GM12878 (cell line): ENCODE measurements around the gene LSM14B. TPM values are rescaled to one million over a fixed set of nuclear protein-coding genes. Genes with fewer than 3 reads are reported as not detected.

ENCODE experiments used
- ATAC-seq: fragments of 200-7000 bp; cut with Tn5 transposase; 3 replicates; pipeline ENCODE4 v1.9.1; 2020; ENCODE audit warnings: mild to moderate bottlenecking, moderate library complexity
- BruUV-seq: library from RNA; stranded (reverse); fragments of 400-500 nt; replicated peaks from 2 replicates; lab custom pipeline; 2021; lab: Mats Ljungman, UMichigan
- CTCF ChIA-PET: fragments of 300-600 bp; sonication (Branson Sonifier 250); formaldehyde crosslinking; extraction: SDS; loops from one replicate; lab custom pipeline; 2021; ENCODE audit warnings: inconsistent platforms; lab: Yijun Ruan, JAX
- POLR2A ChIA-PET: fragments of 350-600 bp; formaldehyde crosslinking; extraction: SDS; loops from one replicate; lab custom pipeline; 2021; ENCODE audit warnings: inconsistent platforms; lab: Charles Lee
- RAD21 ChIA-PET: fragments of 300-600 bp; sonication (Branson Sonifier 250); formaldehyde crosslinking; loops from one replicate; lab custom pipeline; 2023; ENCODE audit warnings: antibody characterized with exemption; ENCODE audit not compliant: unreplicated experiment; lab: Charles Lee
- SMC1A ChIA-PET: fragments of 300-600 bp; sonication (Branson Sonifier 250); formaldehyde crosslinking; loops from one replicate; lab custom pipeline; 2023; ENCODE audit not compliant: unreplicated experiment, uncharacterized antibody; lab: Charles Lee
- DNase-seq: peaks from one replicate; pipeline ENCODE4 v3.0.0-alpha.2; 2011; ENCODE audit warnings: low read depth, low spot score
- FAIRE-seq: peaks from 3 replicates; lab custom pipeline; 2011; peaks lifted over from hg19 to GRCh38; lab: Jason Lieb, UNC
- H2AFZ ChIP-seq: 2 replicates; pipeline ENCODE4 v1.6.0; 2011; ENCODE audit warnings: low read depth, low read length, control low read depth; ENCODE audit not compliant: control insufficient read depth
- H3K27ac ChIP-seq: 2 replicates; pipeline ENCODE4 v1.5.1; 2011; ENCODE audit warnings: control low read depth; ENCODE audit not compliant: control insufficient read depth, insufficient read depth
- H3K27me3 ChIP-seq, 2 experiments: replicated peaks in 1 of 2; 2 replicates each; pipeline versions ENCODE4 v1.6.0 to v1.6.1; 2011; ENCODE audit warnings: low read length in 1 of 2; ENCODE audit not compliant: control insufficient read depth in 2 of 2, insufficient read depth in 2 of 2
- H3K36me3 ChIP-seq, 2 experiments: 2 replicates each; pipeline ENCODE4 v1.5.1; 2011; ENCODE audit warnings: low read length in 1 of 2; ENCODE audit not compliant: control insufficient read depth in 2 of 2, insufficient read depth in 2 of 2
- H3K4me1 ChIP-seq: 2 replicates; pipeline ENCODE4 v1.6.1; 2011; ENCODE audit warnings: mild to moderate bottlenecking, low read length, moderate library complexity, mixed read lengths; ENCODE audit not compliant: control insufficient read depth, insufficient read depth
- H3K4me2 ChIP-seq: 2 replicates; pipeline ENCODE4 v1.6.0; 2011; ENCODE audit warnings: control low read depth; ENCODE audit not compliant: control insufficient read depth, insufficient read depth
- H3K4me3 ChIP-seq: fragments of 200-600 bp; sonication (generic); 2 replicates; pipeline ENCODE4 v1.5.1; 2016
- H3K79me2 ChIP-seq: 2 replicates; pipeline ENCODE4 v1.6.0; 2011; ENCODE audit warnings: low read length; ENCODE audit not compliant: control insufficient read depth, insufficient read depth
- H3K9ac ChIP-seq: 2 replicates; pipeline ENCODE4 v1.8.0; 2011; ENCODE audit warnings: low read length, control low read depth, mixed read lengths; ENCODE audit not compliant: control insufficient read depth, insufficient read depth
- H3K9me3 ChIP-seq: replicated peaks from 3 replicates; pipeline ENCODE4 v1.5.1; 2011; ENCODE audit warnings: mild to moderate bottlenecking, low read length; ENCODE audit not compliant: control insufficient read depth, insufficient read depth
- H4K20me1 ChIP-seq: 2 replicates; pipeline ENCODE4 v1.6.0; 2011; ENCODE audit not compliant: control insufficient read depth, insufficient read depth
- NBN ChIP-seq: fragments of 450-650 bp; IDR thresholded peaks from 2 replicates; pipeline ENCODE4 v1.6.1; 2016
- TAF1 ChIP-seq: IDR thresholded peaks from 2 replicates; pipeline ENCODE4 v1.6.1; 2011; ENCODE audit warnings: mild to moderate bottlenecking, low read depth, low read length, borderline replicate concordance
- TCF7 ChIP-seq: IDR thresholded peaks from 2 replicates; pipeline ENCODE4 v1.6.1; 2014; ENCODE audit warnings: antibody characterized with exemption, borderline replicate concordance
- WGBS: methylation state at CpG from one replicate; pipeline ENCODE4 v1.1.6; 2016; ENCODE audit warnings: low lambda C conversion rate; ENCODE audit not compliant: insufficient replicate concordance, insufficient coverage; ENCODE audit errors: missing lambda C conversion rate; 5-methylcytosine and 5-hydroxymethylcytosine counted together
- in situ Hi-C: fragments of 300-500 bp; cut with MboI; formaldehyde crosslinking; loops from 9 replicates; pipeline ENCODE4 v1.14.3; 2018; ENCODE audit warnings: mixed read lengths
- intact Hi-C: fragments of 100-400 bp; cut with micrococcal nuclease; formaldehyde crosslinking; loops from one replicate; pipeline ENCODE4 v1.14.2; 2022; ENCODE audit not compliant: unreplicated experiment
- polyA plus RNA-seq, 11 experiments: library from polyadenylated mRNA; depleted of rRNA in 4 of 11; unstranded in 6 of 11; stranded (reverse) in 5 of 11; fragments of >200 nt; fragmentation: Nextera tagmentation in 4 of 11; fragmentation: Illumina TruSeq in 1 of 11; extraction: Ambion mirVana in 4 of 11; extraction: Trizol in 1 of 11; gene quantifications; 1 replicate in 1 of 11; 2 replicates in 10 of 11; pipeline versions ENCODE4 v1.2.1 to v1.2.3, GENCODE V29; 2011 to 2016; ENCODE audit warnings: inconsistent platforms in 2 of 11, missing spikeins in 2 of 11, low read depth in 1 of 11
- total RNA-seq, 4 experiments: library from RNA; depleted of rRNA in 3 of 4; stranded (reverse); fragments of >200 nt in 3 of 4; fragmentation: Illumina TruSeq in 1 of 4; extraction: Trizol in 1 of 4; gene quantifications; 2 replicates each; pipeline versions ENCODE4 v1.2.1 to v1.2.3, GENCODE V29; 2013 to 2021
- TF ChIP-seq, protein P1 (sequence below): fragments of 450-650 bp; formaldehyde crosslinking; IDR thresholded peaks from 2 replicates; pipeline ENCODE4 v1.5.0; 2022; ENCODE audit warnings: mild to moderate bottlenecking, missing genetic modification characterization

LSM14B gene
- total and polyA plus RNA-seq, 10 of the 15 experiments (the other 5 are each of a cell fraction or from before 2014, with no cell fraction given), result 0.56 to 34.3 (median 15.6) TPM

DNA sequence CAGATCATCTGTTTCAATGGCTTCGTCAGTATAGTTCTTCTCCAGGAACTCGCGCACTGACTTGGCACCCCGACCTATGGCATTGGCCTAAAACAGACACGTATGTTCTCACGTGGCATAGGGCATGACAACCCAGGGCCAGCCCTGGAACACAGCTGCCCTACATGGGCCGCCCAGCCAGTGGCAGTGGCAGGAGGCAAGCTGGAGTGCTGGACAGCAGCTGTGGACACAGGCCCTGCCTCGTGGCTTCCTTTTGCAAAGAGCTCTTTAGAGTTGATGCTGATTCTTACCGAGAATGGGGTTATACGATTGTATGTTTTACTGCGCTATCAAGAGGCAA lies 15.9 kb downstream of the LSM14B start:
- WGBS, result 82% methylated on average over 11 of the region's 11 CpGs
- H3K27me3 ChIP-seq, result no peaks in the 10 kb centered on the region
- no TSS peak for BruUV-seq
- ChIA-PET CTCF (interaction anchor here (0.8 to 2.8 kb wide), 3 partner anchors 9 to 127 kb away, joined by 3 to 20 read pairs (median 4); no protein-coding TSS in a partner anchor), RAD21 (interaction anchor here (3.3 kb wide), 1 partner anchor 127 kb away, joined by 18 read pairs; no protein-coding TSS in a partner anchor), SMC1A (interaction anchor here (1.4 kb wide), 2 partner anchors 12 to 117 kb away, joined by 3 to 4 read pairs; no protein-coding TSS in a partner anchor), POLR2A (no interaction called here)
- H3K9ac ChIP-seq, result no peak overlapping the region
- DNase-seq (no peak), FAIRE-seq (peak; percentile 23), ATAC-seq (no peak)
- H3K4me2 ChIP-seq, result no peak overlapping the region
- peaks cover 39 to 52% of the 10 kb centered on the region in 2 experiments for H3K36me3 ChIP-seq
- H3K27ac ChIP-seq, result no peak overlapping the region
- H4K20me1 ChIP-seq, result peaks cover 20% of the 10 kb centered on the region
- no peak overlapping the region for H2AFZ ChIP-seq
- peaks cover 8% of the 10 kb centered on the region for H3K4me1 ChIP-seq
- TF ChIP-seq NBN (no peak), TAF1 (no peak), TCF7 (no peak)
- TF ChIP-seq, protein P1, sequence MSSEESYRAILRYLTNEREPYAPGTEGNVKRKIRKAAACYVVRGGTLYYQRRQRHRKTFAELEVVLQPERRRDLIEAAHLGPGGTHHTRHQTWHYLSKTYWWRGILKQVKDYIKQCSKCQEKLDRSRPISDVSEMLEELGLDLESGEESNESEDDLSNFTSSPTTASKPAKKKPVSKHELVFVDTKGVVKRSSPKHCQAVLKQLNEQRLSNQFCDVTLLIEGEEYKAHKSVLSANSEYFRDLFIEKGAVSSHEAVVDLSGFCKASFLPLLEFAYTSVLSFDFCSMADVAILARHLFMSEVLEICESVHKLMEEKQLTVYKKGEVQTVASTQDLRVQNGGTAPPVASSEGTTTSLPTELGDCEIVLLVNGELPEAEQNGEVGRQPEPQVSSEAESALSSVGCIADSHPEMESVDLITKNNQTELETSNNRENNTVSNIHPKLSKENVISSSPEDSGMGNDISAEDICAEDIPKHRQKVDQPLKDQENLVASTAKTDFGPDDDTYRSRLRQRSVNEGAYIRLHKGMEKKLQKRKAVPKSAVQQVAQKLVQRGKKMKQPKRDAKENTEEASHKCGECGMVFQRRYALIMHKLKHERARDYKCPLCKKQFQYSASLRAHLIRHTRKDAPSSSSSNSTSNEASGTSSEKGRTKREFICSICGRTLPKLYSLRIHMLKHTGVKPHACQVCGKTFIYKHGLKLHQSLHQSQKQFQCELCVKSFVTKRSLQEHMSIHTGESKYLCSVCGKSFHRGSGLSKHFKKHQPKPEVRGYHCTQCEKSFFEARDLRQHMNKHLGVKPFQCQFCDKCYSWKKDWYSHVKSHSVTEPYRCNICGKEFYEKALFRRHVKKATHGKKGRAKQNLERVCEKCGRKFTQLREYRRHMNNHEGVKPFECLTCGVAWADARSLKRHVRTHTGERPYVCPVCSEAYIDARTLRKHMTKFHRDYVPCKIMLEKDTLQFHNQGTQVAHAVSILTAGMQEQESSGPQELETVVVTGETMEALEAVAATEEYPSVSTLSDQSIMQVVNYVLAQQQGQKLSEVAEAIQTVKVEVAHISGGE (CRISPR knock-in tag), result no peak
- in situ Hi-C loops, result no loop called here
- H3K4me3 ChIP-seq, result no peak overlapping the region
- peaks cover 43% of the 10 kb centered on the region for H3K79me2 ChIP-seq
- intact Hi-C loops, result no loop called here
- H3K9me3 ChIP-seq, result no peaks in the 10 kb centered on the region
